Esophagus muscularis mucosa (tissue), 4 donors: ENCODE data around the gene FBXW4. TPM values are rescaled to one million over a fixed set of nuclear protein-coding genes. Genes with fewer than 3 reads are reported as not detected.

Source experiments
- DNase-seq: peaks from one replicate; pipeline ENCODE4 v3.0.0-alpha.2; 2017; ENCODE audit errors: extremely low spot score
- H3K27ac ChIP-seq, 4 donors: fragments of 200-600 bp; sonication (generic); replicated peaks in 1 of 4; 1 replicate in 3 of 4; 2 replicates in 1 of 4; pipeline ENCODE4 v1.5.1; 2016 to 2019; ENCODE audit warnings: mild to moderate bottlenecking in 1 of 4
- H3K27me3 ChIP-seq, 4 donors: fragments of 200-600 bp; sonication (generic); one replicate each; pipeline versions ENCODE4 v1.5.1 to v1.6.0; 2016 to 2019
- H3K36me3 ChIP-seq, 4 donors: fragments of 200-600 bp; sonication (generic); one replicate each; pipeline ENCODE4 v1.5.1; 2016 to 2019
- H3K4me1 ChIP-seq, 4 donors: fragments of 200-600 bp; sonication (generic); one replicate each; pipeline ENCODE4 v1.5.1; 2016 to 2019
- H3K4me3 ChIP-seq, 4 donors: fragments of 200-600 bp; sonication (generic); 1 replicate in 2 of 4; 2 replicates in 2 of 4; pipeline ENCODE4 v1.5.1; 2016 to 2019; ENCODE audit warnings: mild to moderate bottlenecking in 4 of 4, moderate library complexity in 1 of 4
- H3K9me3 ChIP-seq, 4 donors: fragments of 200-600 bp; sonication (generic); 1 replicate in 3 of 4; 2 replicates in 1 of 4; pipeline ENCODE4 v1.5.1; 2016 to 2019
- EP300 ChIP-seq: sonication (generic); formaldehyde crosslinking; IDR thresholded peaks from one replicate; pipeline ENCODE4 v1.6.1; 2017; ENCODE audit warnings: antibody characterized with exemption
- POLR2A ChIP-seq: fragments of 450-650 bp; IDR thresholded peaks from one replicate; pipeline ENCODE4 v1.6.1; 2017; ENCODE audit warnings: antibody characterized with exemption, moderate library complexity, mild to moderate bottlenecking, low read depth
- POLR2AphosphoS5 ChIP-seq, 2 donors: sonication (generic); formaldehyde crosslinking; IDR thresholded peaks; one replicate each; pipeline ENCODE4 v1.6.1; 2017; ENCODE audit warnings: antibody characterized with exemption in 2 of 2
- WGBS: methylation state at CpG from one replicate; pipeline ENCODE4 v1.1.5; 2018; 5-methylcytosine and 5-hydroxymethylcytosine counted together
- intact Hi-C: fragments of 100-400 bp; cut with DNase I; formaldehyde crosslinking; loops from one replicate; pipeline ENCODE4 v1.15.1; 2023
- total RNA-seq, 4 donors: library from RNA; depleted of rRNA; stranded (reverse); fragments of >200 nt; gene quantifications; one replicate each; pipeline versions ENCODE4 v1.1.0 to v1.2.1, GENCODE V29; 2016
- TF ChIP-seq, protein P1 (sequence below), 3 experiments: fragments of 200-600 bp in 2 of 3; fragments of 450-650 bp in 1 of 3; sonication (generic) in 2 of 3; IDR thresholded peaks; one replicate each; pipeline ENCODE4 v1.5.1; 2017 to 2019; ENCODE audit warnings: antibody characterized with exemption in 3 of 3, mild to moderate bottlenecking in 2 of 3, moderate library complexity in 1 of 3

Gene FBXW4
- total RNA-seq, 4 donors from 2014 or later = 101 to 168 (median 115) TPM

DNA sequence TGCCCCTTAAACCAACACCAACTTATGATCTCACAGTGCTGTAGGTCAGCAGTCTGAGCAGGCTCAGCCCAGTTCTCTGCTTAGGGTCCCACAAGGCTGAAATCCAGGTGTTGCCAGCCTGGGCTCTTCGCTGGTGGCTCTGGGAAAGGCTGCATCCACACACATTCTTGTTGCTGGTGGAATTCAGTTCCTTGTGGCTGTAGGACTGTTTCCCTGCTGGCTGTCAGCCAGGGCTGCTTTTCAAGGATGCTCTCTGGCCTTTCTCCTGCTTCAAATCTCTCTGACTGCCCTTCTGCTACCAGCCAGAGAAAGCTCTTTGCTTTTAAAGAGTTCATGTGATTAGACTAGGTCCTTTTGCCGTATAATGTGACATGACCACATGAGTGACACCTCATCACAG is 122.2 kb downstream of the FBXW4 start:
- H3K27ac ChIP-seq = no peak overlapping the region
- 100% methylated on average over 2 of the region's 2 CpGs for WGBS
- intact Hi-C loops = no loop called here
- H3K4me1 ChIP-seq = peaks cover 16 to 22% (median 20%) of the 10 kb centered on the region in 4 donors
- DNase-seq = no peak
- H3K4me3 ChIP-seq = no peak overlapping the region
- H3K36me3 ChIP-seq = peaks cover 0 to 18% (median 6%) of the 10 kb centered on the region in 4 donors
- TF ChIP-seq POLR2A (no peak), EP300 (no peak), POLR2AphosphoS5 (IDR thresholded peaks at IDR 0.05) (no peak)
- TF ChIP-seq, protein P1, sequence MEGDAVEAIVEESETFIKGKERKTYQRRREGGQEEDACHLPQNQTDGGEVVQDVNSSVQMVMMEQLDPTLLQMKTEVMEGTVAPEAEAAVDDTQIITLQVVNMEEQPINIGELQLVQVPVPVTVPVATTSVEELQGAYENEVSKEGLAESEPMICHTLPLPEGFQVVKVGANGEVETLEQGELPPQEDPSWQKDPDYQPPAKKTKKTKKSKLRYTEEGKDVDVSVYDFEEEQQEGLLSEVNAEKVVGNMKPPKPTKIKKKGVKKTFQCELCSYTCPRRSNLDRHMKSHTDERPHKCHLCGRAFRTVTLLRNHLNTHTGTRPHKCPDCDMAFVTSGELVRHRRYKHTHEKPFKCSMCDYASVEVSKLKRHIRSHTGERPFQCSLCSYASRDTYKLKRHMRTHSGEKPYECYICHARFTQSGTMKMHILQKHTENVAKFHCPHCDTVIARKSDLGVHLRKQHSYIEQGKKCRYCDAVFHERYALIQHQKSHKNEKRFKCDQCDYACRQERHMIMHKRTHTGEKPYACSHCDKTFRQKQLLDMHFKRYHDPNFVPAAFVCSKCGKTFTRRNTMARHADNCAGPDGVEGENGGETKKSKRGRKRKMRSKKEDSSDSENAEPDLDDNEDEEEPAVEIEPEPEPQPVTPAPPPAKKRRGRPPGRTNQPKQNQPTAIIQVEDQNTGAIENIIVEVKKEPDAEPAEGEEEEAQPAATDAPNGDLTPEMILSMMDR (IDR thresholded peaks at IDR 0.05) = no peak
- peaks cover 0 to 32% (median 21%) of the 10 kb centered on the region in 4 donors for H3K27me3 ChIP-seq
- H3K9me3 ChIP-seq = peaks cover 0 to 14% (median 11%) of the 10 kb centered on the region in 4 donors

DNA sequence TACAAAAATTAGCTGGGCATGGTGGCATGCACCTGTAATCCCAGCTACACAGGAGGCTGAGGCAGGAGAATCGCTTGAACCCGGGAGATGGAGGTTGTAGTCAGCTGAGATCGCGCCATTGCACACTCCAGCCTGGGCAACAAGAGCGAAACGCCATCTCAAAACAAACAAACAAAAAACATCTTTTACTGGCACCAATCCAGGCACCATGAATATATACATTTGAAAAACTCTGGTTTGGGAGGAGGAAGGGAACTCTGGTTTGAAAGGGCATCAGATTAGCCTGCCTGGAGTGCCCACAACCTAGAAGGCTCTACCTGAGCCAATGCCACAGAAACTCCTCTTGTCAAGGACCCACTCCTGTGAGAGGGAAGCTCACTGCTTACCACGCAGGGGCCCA is 122.8 kb downstream of the FBXW4 start:
- Histone ChIP-seq H3K27ac (no peak overlapping the region), H3K9me3 (peaks cover 0 to 14% (median 11%) of the 10 kb centered on the region in 4 donors), H3K4me3 (no peak overlapping the region), H3K27me3 (peaks cover 0 to 39% (median 24%) of the 10 kb centered on the region in 4 donors), H3K4me1 (peaks cover 16 to 22% (median 20%) of the 10 kb centered on the region in 4 donors), H3K36me3 (peaks cover 0 to 12% (median 3%) of the 10 kb centered on the region in 4 donors)
- intact Hi-C loops = no loop called here
- TF ChIP-seq POLR2A (no peak), POLR2AphosphoS5 (IDR thresholded peaks at IDR 0.05) (no peak), EP300 (no peak)
- TF ChIP-seq, protein P1 (IDR thresholded peaks at IDR 0.05) = no peak
- DNase-seq = no peak
- WGBS = 92% methylated on average over 7 of the region's 7 CpGs

DNA sequence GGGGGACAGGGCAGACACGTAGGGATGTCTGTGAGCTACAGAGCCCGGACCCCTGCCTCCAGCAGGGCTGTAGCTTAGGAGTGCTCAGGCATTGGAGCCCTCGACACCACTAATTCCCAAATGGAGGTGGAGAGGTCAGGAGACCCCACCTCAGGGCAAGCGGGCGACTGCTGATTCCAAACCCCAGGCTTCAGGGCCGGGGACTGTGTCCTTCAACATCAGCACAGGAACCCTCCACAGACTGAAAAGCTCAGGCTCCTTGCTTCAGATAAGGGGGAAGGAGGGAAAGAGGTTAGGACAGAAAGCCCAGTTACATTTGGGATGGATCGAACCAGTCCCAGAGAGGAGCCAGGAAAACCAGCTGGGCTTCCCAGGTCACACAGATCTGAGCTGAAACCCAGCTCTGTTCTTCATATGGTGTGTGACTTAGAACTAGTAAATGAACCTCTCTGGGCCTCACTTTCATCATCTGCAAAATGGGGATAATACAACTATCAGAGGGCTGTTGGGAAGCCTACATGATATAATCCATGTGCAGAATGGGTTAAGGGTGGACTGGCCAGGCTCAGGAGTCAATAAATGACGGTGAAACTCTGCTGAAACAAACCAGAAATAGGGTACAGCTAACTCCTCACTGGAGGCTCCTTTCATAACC is 123.6 kb downstream of the FBXW4 start:
- peaks cover 20 to 28% (median 26%) of the 10 kb centered on the region in 4 donors for H3K4me1 ChIP-seq
- H3K4me3 ChIP-seq = no peak overlapping the region
- H3K36me3 ChIP-seq = peaks cover 0 to 6% (median 0%) of the 10 kb centered on the region in 4 donors
- WGBS = 74% methylated on average over 7 of the region's 8 CpGs
- H3K9me3 ChIP-seq = peaks cover 0 to 14% (median 11%) of the 10 kb centered on the region in 4 donors
- DNase-seq = no peak
- TF ChIP-seq POLR2AphosphoS5 (IDR thresholded peaks at IDR 0.05) (no peak), EP300 (no peak), POLR2A (no peak)
- TF ChIP-seq, protein P1 (IDR thresholded peaks at IDR 0.05) = no peak
- intact Hi-C loops = no loop called here
- H3K27me3 ChIP-seq = peaks cover 3 to 46% (median 31%) of the 10 kb centered on the region in 4 donors
- H3K27ac ChIP-seq = no peak overlapping the region

DNA sequence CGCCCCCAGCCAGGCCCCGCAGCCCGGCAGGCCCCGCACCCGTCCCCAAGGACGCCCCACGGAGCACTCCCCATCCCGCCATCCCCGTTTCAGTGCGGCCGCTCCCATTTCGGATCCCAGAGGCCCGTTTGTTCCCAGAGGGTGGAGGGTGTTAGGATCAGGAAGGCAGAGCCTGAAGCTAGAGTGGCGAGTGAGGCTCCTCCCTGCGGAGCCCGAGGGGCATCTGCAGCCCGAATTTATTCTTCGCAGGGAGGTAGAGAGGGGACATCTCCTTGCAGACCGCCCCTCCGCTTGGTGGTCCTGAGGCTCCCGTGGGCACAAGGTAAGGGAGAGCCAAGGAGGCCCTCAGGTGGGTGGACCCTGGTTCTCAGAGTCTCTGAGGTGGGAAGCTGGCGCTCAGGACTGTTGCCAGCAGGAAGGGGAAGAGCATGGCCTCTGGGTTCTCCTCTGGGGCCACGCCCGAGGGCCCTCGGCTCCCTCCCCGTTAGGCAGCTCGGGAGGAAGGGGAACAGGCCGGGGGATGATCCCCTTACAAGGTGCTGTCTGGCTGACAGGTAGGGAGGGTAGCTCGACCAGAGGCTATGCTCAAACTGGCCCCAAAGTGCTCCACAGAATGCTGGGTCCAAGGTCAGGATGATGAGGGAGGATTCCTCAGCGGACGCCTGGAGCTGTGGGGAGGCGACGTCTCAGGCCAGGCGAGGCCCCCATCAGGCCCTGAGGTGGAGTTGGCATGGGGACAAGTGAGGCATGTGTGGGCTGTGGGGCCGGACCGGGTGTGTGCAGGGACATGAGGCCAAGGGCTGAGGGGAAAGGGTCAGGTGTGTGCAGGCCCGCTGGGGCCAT is 124.3 kb downstream of the FBXW4 start:
- peaks cover 0 to 2% (median 0%) of the 10 kb centered on the region in 4 donors for H3K36me3 ChIP-seq
- no peak overlapping the region for H3K27ac ChIP-seq
- peaks cover 0 to 14% (median 11%) of the 10 kb centered on the region in 4 donors for H3K9me3 ChIP-seq
- H3K27me3 ChIP-seq = peaks cover 6 to 54% (median 35%) of the 10 kb centered on the region in 4 donors
- intact Hi-C loops = loop anchor here (1.0 kb wide), 1 partner anchor 356 kb away; no protein-coding TSS in a partner anchor
- TF ChIP-seq EP300 = no peak
- no peak for TF ChIP-seq POLR2A
- TF ChIP-seq, protein P1 (IDR thresholded peaks at IDR 0.05) = peak in 1 of 3 experiments; percentile 35
- TF ChIP-seq POLR2AphosphoS5 (IDR thresholded peaks at IDR 0.05) = peak in 1 of 2 donors; percentile 4
- no peak for DNase-seq
- peaks cover 23 to 33% (median 29%) of the 10 kb centered on the region in 4 donors for H3K4me1 ChIP-seq
- peak overlapping the region; percentile 55 to 66 (median 58) for H3K4me3 ChIP-seq
- 28% methylated on average over 11 of the region's 37 CpGs for WGBS
